Measurements from ENCODE around the gene STAM2.

The STAM2 gene

GRCh38 chr2:152175368-152176112 lies at the start of gene STAM2:
TSS of gene STAM2 (minus strand) at chr2:152175763. CDS start at chr2:152175642, 121 bp downstream.
- H3K36me3 ChIP-seq (replicated peaks) = no peaks in the 10 kb centered on the region
- peak; percentile 88 for DNase-seq
- no peaks in the 10 kb centered on the region for H3K27me3 ChIP-seq (replicated peaks)
- peak within 1 kb of the TSS; percentile 97 for H3K4me3 ChIP-seq (ENCODE audit: low read depth, low read length)
- peak; percentile 97 for TF ChIP-seq CTCF (IDR thresholded peaks at IDR 0.05; ENCODE audit: low read depth, low read length, missing control alignments)
- in situ Hi-C loops (cut with HindIII; ENCODE audit: low pct_ligation_motif_present, low sequenced_read_pairs) = loop anchor here (25.0 kb wide), 1 partner anchor 462 kb away; no protein-coding TSS in a partner anchor
- H3K27ac ChIP-seq = peak within 1 kb of the TSS; percentile 94

DNA sequence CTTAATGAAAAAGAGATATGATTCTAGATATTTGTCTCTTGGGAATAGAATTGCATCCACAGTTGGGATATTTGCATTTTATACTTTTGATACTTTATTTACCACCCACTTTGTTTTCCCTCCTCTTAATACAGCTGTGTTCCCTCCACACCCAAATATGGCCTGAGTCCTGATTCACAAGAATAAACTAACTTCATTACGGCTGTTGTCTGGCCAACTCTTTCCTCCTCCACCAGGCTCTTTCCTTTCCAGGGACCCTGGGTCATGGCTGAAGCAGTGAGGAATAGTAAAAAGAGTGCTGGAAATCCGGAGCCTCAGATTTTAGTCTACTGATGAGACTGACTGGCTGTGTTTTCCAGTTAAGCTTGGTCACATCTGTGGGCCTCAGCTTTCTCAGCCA lies 48.4 kb upstream of the STAM2 start:
- in situ Hi-C loops (cut with HindIII; ENCODE audit: low pct_ligation_motif_present, low sequenced_read_pairs) = no loop called here
- no peak overlapping the region for H3K4me3 ChIP-seq (ENCODE audit: low read depth, low read length)
- H3K36me3 ChIP-seq (replicated peaks) = no peaks in the 10 kb centered on the region
- DNase-seq = no peak
- no peaks in the 10 kb centered on the region for H3K27me3 ChIP-seq (replicated peaks)
- H3K27ac ChIP-seq = no peak overlapping the region
- no peak for TF ChIP-seq CTCF (IDR thresholded peaks at IDR 0.05; ENCODE audit: low read depth, low read length, missing control alignments)

DNA sequence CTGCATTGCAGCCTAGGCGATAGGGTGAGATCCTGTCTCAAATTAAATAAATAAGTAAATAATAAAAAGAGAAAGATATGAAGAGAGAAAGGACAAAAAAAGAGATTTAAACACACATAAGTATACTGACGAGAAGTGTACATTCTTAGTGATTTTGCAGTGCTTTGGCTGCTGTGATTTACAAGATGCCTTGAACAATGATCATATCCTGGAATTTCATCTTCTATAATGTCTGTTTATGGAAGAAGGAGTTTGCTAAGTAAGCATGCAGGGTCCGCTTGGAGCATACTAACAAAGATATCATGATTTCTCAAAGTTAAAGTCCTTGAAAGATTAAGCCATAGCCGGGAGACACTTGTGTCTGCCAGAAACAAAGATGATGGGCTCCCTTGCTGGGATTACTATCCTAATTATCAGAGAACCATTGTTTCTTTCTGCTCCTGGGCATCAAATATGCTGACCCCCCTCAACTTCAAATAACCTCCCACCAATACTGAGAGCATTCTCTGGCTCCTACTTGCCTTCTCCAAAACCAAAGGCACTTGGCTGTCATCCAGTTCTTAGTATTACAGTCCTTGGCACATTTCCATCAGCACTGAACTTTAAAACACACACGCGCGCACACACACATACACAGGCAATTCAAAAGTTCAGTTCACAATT lies 47.5 kb upstream of the STAM2 start:
- DNase-seq = peak; percentile 84
- in situ Hi-C loops (cut with HindIII; ENCODE audit: low pct_ligation_motif_present, low sequenced_read_pairs) = no loop called here
- Histone ChIP-seq H3K4me3 (ENCODE audit: low read depth, low read length) (no peak overlapping the region), H3K36me3 (replicated peaks) (no peaks in the 10 kb centered on the region), H3K27me3 (replicated peaks) (no peaks in the 10 kb centered on the region), H3K27ac (no peak overlapping the region)
- TF ChIP-seq CTCF (IDR thresholded peaks at IDR 0.05; ENCODE audit: low read depth, low read length, missing control alignments) = no peak

DNA sequence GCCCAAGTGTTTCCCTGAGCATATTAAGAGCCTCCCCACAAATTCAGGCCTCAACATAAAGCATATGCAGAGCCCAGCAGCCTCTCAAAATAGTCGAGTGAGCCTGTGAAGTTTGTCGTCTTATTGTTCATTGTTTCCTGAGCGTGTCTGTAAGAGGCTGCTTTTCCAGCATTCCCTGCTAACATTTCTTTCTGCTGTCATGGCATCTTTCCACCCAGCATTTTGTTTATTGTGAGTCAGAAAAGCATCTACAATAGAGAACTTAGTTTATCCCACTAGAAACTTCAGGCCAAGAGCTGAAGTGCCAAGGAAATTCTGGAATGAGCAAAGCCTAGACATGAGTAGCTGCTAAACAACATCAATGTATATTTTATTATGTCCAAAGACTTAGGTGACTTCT lies 46.3 kb upstream of the STAM2 start:
- Histone ChIP-seq H3K4me3 (ENCODE audit: low read depth, low read length) (no peak overlapping the region), H3K36me3 (replicated peaks) (no peaks in the 10 kb centered on the region), H3K27ac (no peak overlapping the region), H3K27me3 (replicated peaks) (no peaks in the 10 kb centered on the region)
- TF ChIP-seq CTCF (IDR thresholded peaks at IDR 0.05; ENCODE audit: low read depth, low read length, missing control alignments) = no peak
- DNase-seq = no peak
- in situ Hi-C loops (cut with HindIII; ENCODE audit: low pct_ligation_motif_present, low sequenced_read_pairs) = no loop called here

- no peak overlapping the region for H3K4me3 ChIP-seq (ENCODE audit: low read depth, low read length)
- no peaks in the 10 kb centered on the region for H3K27me3 ChIP-seq (replicated peaks)
- H3K36me3 ChIP-seq (replicated peaks) = no peaks in the 10 kb centered on the region
- TF ChIP-seq CTCF (IDR thresholded peaks at IDR 0.05; ENCODE audit: low read depth, low read length, missing control alignments) = no peak
- in situ Hi-C loops (cut with HindIII; ENCODE audit: low pct_ligation_motif_present, low sequenced_read_pairs) = no loop called here
- DNase-seq = no peak
- H3K27ac ChIP-seq = no peak overlapping the region
Measured at GRCh38 chr2:152219077-152219828, 43.7 kb upstream of the STAM2 start.
